ENCODE measurements around the gene PPM1G.

The PPM1G gene

DNA sequence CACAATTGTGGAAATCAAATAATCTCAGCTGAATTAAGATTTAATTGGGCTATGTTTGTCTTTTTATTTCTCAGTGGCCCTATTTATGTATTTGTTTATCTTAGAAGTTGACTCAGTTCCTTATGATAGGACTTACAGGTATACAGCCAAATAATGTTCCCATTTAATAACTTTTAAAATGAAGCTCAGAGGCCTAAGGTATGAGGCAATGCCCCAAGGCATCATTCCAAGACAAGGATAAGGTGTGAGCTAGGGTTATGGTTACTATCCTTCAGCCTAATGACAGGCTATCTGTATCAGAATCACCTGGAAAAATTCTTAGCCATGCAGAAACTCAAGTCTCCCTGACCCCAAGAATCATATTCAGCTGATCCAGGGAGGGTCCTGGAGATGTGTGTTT, 11.6 kb upstream of the PPM1G start:
- H3K4me3 ChIP-seq (ENCODE audit: low read length), result no peak overlapping the region
- no peak for DNase-seq (ENCODE audit: low read depth, low spot score)

- DNase-seq (ENCODE audit: low read depth, low spot score), result no peak
- H3K4me3 ChIP-seq (ENCODE audit: low read length), result no peak overlapping the region
Measured at GRCh38 chr2:27416151-27416550, 6.8 kb upstream of the PPM1G start.

DNA sequence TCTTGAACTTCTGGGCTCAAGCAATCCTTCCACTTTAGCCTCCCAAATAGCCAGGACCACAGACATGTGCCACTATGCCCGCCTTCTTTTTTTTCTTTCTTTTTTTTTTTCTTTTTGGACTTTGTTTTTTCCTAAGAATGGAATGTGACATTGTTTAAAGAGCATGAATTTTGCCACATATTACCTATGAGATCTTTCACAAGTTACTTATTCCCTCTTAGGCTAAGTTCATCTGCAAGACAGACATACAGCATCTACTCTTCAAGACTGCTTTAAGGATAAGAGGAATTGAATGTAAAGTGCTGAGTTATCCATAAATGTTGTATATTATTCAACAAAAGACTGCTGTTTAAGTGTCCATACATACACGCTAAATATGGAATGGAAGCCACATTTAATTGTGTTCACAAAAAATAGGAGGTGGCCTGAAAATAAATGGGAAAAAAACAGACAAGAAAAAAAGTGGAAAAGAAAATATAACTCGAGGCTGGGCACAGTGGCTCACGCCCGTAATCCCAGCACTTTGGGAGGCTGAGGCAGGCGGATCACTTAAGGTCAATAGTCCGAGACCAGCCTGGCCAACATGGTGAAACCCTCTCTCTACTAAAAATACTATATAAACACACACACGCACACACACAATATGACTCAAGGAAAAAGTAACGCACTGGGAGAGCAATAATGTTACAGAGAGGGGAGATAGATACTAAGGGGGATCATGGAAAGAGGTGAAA, 3.2 kb upstream of the PPM1G start:
- no peak overlapping the region for H3K4me3 ChIP-seq (ENCODE audit: low read length)
- DNase-seq (ENCODE audit: low read depth, low spot score), result no peak

DNA sequence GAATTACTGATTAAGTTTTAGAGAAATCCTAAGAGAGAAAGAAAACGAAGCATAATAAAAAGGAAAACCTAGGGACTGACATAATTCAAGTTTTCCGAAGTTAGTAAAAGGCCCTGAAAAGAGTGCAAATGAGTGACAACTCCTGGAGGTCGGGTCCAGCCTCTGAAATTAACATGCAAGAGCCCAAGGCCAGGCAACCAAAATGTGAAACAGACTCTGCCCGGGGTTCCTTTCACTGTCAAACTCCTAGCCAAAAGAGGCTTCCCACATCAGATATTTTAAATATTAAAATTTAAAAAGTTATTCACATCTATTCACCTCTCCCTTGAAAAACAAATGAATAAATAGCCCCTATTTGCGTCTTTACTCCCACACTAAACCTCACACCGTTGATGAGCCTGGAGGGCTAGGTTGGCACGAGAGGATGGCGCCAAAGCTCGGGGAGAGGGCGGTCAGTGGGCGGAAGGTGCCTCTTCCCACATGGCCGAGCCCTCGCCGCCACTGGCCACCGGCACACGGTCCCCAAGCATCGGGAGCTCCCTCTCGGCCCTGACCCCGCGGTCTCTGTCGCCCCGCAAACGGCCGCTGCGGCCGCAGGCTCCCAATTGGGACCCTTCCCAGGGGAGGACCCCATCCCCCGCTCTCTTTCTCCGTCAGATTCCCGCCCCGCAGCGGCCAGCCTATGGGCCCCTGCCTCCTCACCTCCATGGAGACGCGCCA, 630 bp downstream of the PPM1G start:
- peak overlapping the region; percentile 89 for H3K4me3 ChIP-seq (ENCODE audit: low read length)
- no peak for DNase-seq (ENCODE audit: low read depth, low spot score)

GRCh38 chr2:27407798-27408491, 1.4 kb downstream of the PPM1G start:
- peak overlapping the region; percentile 89 for H3K4me3 ChIP-seq (ENCODE audit: low read length)
- no peak for DNase-seq (ENCODE audit: low read depth, low spot score)

- DNase-seq (ENCODE audit: low read depth, low spot score), result no peak
- H3K4me3 ChIP-seq (ENCODE audit: low read length), result no peak overlapping the region
Measured at GRCh38 chr2:27400348-27401135, 8.8 kb downstream of the PPM1G start.

DNA sequence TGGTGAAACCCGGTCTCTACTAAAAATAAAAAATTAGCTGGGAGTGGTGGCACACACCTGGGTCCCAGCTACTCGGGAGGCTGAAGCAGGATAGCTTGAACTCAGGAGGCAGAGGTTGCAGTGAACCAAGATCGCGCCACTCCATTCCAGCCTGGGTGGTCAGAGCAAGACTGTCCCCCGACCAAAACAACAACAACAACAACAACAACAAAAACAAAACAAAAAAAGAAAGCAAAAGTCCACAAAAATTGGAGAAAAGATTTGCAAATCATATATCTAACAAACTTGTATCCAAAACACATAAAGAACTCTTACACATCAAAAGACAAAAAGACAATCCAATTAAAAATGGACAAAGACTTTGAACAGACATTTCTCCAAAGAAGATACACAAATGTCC, 10.4 kb downstream of the PPM1G start:
- no peak overlapping the region for H3K4me3 ChIP-seq (ENCODE audit: low read length)
- DNase-seq (ENCODE audit: low read depth, low spot score), result no peak

DNA sequence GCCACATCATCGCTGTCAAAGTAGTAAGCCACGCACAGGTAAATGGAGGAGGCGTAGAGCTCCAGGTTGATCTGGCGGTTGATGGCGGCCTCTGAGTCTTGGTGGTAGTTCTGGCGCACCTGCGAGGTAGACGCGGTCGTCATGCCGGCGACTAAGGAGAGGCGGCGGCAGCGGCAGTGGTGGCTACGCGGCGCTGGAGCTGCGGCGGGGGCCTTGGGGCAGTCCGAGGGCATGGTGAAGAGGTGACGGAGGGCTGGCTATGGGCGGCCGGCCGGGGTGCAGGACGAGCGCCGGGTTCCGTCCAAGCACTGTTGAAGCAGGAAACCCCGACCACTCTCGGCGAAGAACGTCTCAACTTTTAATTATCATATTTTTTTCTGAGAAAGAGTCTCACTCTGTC, 16.2 kb downstream of the PPM1G start:
- DNase-seq (ENCODE audit: low read depth, low spot score), result no peak
- no peak overlapping the region for H3K4me3 ChIP-seq (ENCODE audit: low read length)

GRCh38 chr2:27390822-27391679, 18.3 kb downstream of the PPM1G start:
- H3K4me3 ChIP-seq (ENCODE audit: low read length), result no peak overlapping the region
- DNase-seq (ENCODE audit: low read depth, low spot score), result peak; percentile 45

GRCh38 chr2:27381577-27382181, 27.7 kb downstream of the PPM1G start:
- no peak for DNase-seq (ENCODE audit: low read depth, low spot score)
- no peak overlapping the region; the same call in 1 of the 2 replicates for H3K4me3 ChIP-seq (ENCODE audit: low read length)

- peak within 1 kb of the TSS; percentile 84 for H3K4me3 ChIP-seq (ENCODE audit: low read length)
- DNase-seq (ENCODE audit: low read depth, low spot score), result peak; percentile 84
Measured at GRCh38 chr2:27380626-27381545, 28.5 kb downstream of the PPM1G start, which contains the start of gene ZNF513. ZNF513 (minus strand) TSS chr2:27380734; CDS start chr2:27380526, 208 bp downstream.

- peak; percentile 27 for DNase-seq (ENCODE audit: low read depth, low spot score)
- peak overlapping the region; percentile 84 for H3K4me3 ChIP-seq (ENCODE audit: low read length)
Measured at GRCh38 chr2:27379836-27380625, 29.4 kb downstream of the PPM1G start.

- peak overlapping the region; percentile 84 for H3K4me3 ChIP-seq (ENCODE audit: low read length)
- no peak for DNase-seq (ENCODE audit: low read depth, low spot score)
Measured at GRCh38 chr2:27379383-27379835, 30.0 kb downstream of the PPM1G start.

DNA sequence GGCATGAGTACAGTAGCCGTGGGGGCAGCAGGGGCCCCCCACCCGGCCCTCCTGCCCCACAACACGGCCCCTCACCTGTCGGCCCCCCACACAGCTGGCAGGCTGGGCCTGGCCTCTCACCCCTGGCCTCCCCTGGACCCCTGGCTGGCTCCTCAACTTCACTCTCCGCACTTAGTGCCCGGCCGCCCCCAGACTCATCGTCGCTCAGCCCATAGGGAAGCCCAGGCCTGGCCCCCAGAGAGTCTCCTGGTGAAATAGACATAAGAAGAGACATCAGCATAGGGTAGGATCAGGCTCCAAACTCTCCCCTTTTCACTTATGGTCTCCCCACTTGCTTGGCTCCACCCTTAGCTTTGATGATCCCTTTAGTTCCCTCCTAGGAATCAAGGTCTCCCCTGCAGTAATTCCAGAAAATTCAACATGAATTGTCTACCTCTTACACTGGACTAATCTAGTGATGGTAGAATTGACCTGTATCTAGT, 30.5 kb downstream of the PPM1G start:
- no peak overlapping the region for H3K4me3 ChIP-seq (ENCODE audit: low read length)
- DNase-seq (ENCODE audit: low read depth, low spot score), result no peak

GRCh38 chr2:27378096-27378808, 31.1 kb downstream of the PPM1G start:
- DNase-seq (ENCODE audit: low read depth, low spot score), result no peak
- H3K4me3 ChIP-seq (ENCODE audit: low read length), result no peak overlapping the region
